Osteocyte (in vitro differentiated cells): ENCODE measurements around the gene ECI1. TPM values are rescaled to one million over a fixed set of nuclear protein-coding genes. Genes with fewer than 3 reads are reported as not detected.

Experiments
- DNase-seq: peaks from one replicate; pipeline ENCODE4 v3.0.0; 2021; ENCODE audit warnings: mixed read lengths; ENCODE audit not compliant: unreplicated experiment; ENCODE audit errors: extremely low spot score
- H3K27ac Mint-ChIP-seq: one replicate; pipeline ENCODE4 v1.8.0; 2021; ENCODE audit warnings: mild to moderate bottlenecking, mixed read lengths; ENCODE audit not compliant: unreplicated experiment
- H3K27me3 Mint-ChIP-seq: one replicate; pipeline ENCODE4 v1.8.0; 2021; ENCODE audit warnings: mixed read lengths; ENCODE audit not compliant: unreplicated experiment
- H3K36me3 Mint-ChIP-seq: one replicate; pipeline ENCODE4 v1.8.0; 2021; ENCODE audit warnings: mixed read lengths; ENCODE audit not compliant: unreplicated experiment
- H3K4me1 Mint-ChIP-seq: one replicate; pipeline ENCODE4 v1.8.0; 2021; ENCODE audit warnings: mixed read lengths; ENCODE audit not compliant: unreplicated experiment
- H3K4me3 Mint-ChIP-seq: one replicate; pipeline ENCODE4 v1.8.0; 2021; ENCODE audit warnings: mild to moderate bottlenecking, moderate library complexity, mixed read lengths; ENCODE audit not compliant: unreplicated experiment
- H3K9me3 Mint-ChIP-seq: one replicate; pipeline ENCODE4 v1.8.0; 2021; ENCODE audit warnings: mixed read lengths; ENCODE audit not compliant: unreplicated experiment
- CTCF ChIP-seq: fragments of 200-600 bp; sonication (generic); IDR thresholded peaks from 2 replicates; pipeline ENCODE4 v1.5.0; 2021; ENCODE audit warnings: antibody characterized with exemption, mild to moderate bottlenecking, moderate library complexity
- total RNA-seq: library from RNA; stranded (reverse); gene quantifications from 2 replicates; pipeline ENCODE4 v1.2.1, GENCODE V29; 2021

ECI1 gene
- total RNA-seq, 1 donor from 2014 or later, result 46.4 TPM

GRCh38 chr16:2278272-2278608 is 26.9 kb upstream of the ECI1 start:
- H3K4me3 Mint-ChIP-seq, result no peak overlapping the region
- no peak for DNase-seq
- no peaks in the 10 kb centered on the region for H3K36me3 Mint-ChIP-seq
- H3K27ac Mint-ChIP-seq, result no peak overlapping the region
- no peaks in the 10 kb centered on the region for H3K4me1 Mint-ChIP-seq
- TF ChIP-seq CTCF, result no peak
- no peaks in the 10 kb centered on the region for H3K9me3 Mint-ChIP-seq
- no peaks in the 10 kb centered on the region for H3K27me3 Mint-ChIP-seq

- no peaks in the 10 kb centered on the region for H3K36me3 Mint-ChIP-seq
- no peaks in the 10 kb centered on the region for H3K27me3 Mint-ChIP-seq
- H3K4me1 Mint-ChIP-seq, result no peaks in the 10 kb centered on the region
- no peak for TF ChIP-seq CTCF
- H3K9me3 Mint-ChIP-seq, result no peaks in the 10 kb centered on the region
- DNase-seq, result no peak
- no peak overlapping the region for H3K27ac Mint-ChIP-seq
- no peak overlapping the region for H3K4me3 Mint-ChIP-seq
Observed at GRCh38 chr16:2277466-2278271, 26.3 kb upstream of the ECI1 start.

GRCh38 chr16:2276368-2277195 is 25.2 kb upstream of the ECI1 start:
- no peaks in the 10 kb centered on the region for H3K36me3 Mint-ChIP-seq
- H3K27me3 Mint-ChIP-seq, result no peaks in the 10 kb centered on the region
- no peaks in the 10 kb centered on the region for H3K4me1 Mint-ChIP-seq
- TF ChIP-seq CTCF, result no peak
- H3K27ac Mint-ChIP-seq, result no peak overlapping the region
- no peak overlapping the region for H3K4me3 Mint-ChIP-seq
- DNase-seq, result no peak
- no peaks in the 10 kb centered on the region for H3K9me3 Mint-ChIP-seq

GRCh38 chr16:2275476-2276367 is 24.3 kb upstream of the ECI1 start:
- Mint-ChIP-seq H3K4me1 (peaks cover 2% of the 10 kb centered on the region), H3K36me3 (no peaks in the 10 kb centered on the region), H3K27me3 (no peaks in the 10 kb centered on the region), H3K4me3 (no peak overlapping the region), H3K27ac (no peak overlapping the region), H3K9me3 (no peaks in the 10 kb centered on the region)
- DNase-seq, result no peak
- TF ChIP-seq CTCF, result no peak
